NOMO-1 treated with DMSO at 0.1 percent for 48 hours (cell line): Measurements from ENCODE around the gene RNU7-1.
"Not testable (repeated sequence)": the region's sequence is repeated elsewhere in the genome, so short reads cannot be mapped to it uniquely, and the experiment has no call there.

Experiments
- DNase-seq: peaks from one replicate; lab custom pipeline; 2025; ENCODE audit not compliant: unreplicated experiment; lab: John Stamatoyannopoulos, UW

The RNU7-1 gene

GRCh38 chr12:6943722-6944380, at the start of gene RNU7-1, which contains the start of gene C12orf57:
Gene RNU7-1 (plus strand): TSS chr12:6943816.
Gene C12orf57 (plus strand): TSS chr12:6944022. CDS start chr12:6944122, 100 bp downstream.
- DNase-seq: peak; percentile 92

DNA sequence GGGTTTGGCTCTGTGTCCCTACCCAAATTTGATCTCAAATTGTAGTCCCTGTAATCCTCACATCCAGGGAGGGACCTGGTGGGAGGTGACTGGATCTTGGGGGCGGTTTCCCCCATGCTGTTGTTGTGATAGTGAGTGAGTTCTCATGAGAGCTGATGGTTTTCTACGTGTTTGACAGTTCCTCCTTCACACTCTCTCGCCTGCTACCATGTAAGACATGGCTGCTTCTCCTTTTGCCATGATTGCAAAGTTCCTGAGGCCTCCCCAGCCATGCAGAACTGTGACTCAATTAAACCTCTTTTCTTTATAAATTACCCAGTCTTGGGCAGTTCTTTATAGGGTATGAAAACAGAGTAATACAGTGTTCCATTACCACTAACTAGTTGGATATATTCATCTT, 49.3 kb upstream of the RNU7-1 start:
- DNase-seq: no peak

DNA sequence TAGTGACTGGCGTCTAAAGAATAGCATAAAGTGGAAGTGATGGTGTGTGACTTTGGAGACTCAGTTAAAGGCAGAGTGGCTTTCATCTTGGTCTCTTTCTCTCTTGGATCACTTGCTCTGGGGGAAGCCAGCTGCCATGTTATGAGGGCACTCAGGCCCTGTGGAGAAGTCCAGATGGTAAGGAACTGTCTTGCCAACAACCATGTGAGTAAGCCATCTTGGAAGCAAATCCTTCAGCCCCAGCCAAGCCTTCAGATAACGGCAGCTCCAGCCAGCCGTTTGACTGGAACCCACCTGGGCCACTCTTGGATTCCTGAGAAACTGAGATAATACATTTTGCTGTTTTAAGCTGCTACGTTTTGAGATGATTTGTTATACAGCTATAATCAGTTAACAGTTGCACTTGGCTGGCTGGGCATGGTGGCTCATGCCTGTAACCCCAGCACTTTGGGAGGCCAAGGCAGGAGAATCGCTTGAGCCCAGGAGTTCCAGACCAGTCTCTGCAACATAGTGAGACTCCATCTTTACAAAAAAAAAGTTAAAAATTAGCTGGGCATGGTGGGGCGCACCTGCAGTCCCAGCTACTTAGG, 46.7 kb upstream of the RNU7-1 start:
- DNase-seq: no peak

GRCh38 chr12:6899427-6899826, 44.2 kb upstream of the RNU7-1 start:
- no peak for DNase-seq

- DNase-seq: peak; percentile 59
These were observed 43.6 kb upstream of the RNU7-1 start for GRCh38 chr12:6899837-6900519.

GRCh38 chr12:6902448-6902847, 41.2 kb upstream of the RNU7-1 start:
- no peak for DNase-seq

DNA sequence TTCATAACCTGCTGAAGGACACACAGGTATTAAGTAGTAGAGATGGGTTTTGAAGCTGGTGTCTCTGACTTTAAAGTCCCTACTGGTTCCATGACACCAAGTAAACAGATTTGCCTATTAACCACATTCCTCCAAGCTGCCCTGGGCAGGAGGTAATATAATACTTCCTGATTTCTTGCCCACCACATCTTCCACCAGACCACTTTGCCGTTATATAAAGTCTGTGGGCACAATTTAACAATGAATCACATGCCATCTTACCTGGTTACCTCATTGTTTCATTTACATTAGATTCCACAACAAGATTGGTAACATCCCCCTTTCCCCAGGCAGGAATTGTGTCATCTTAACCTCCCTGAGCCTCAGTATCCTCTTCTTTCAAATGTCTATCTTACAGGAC, 39.9 kb upstream of the RNU7-1 start:
- peak; percentile 9 for DNase-seq

- DNase-seq: peak; percentile 97
These were observed 39.0 kb upstream of the RNU7-1 start, which contains the start of gene LRRC23 for GRCh38 chr12:6904280-6905276. Gene LRRC23 (plus strand): TSS chr12:6904822. CDS start chr12:6905634, 812 bp downstream.

GRCh38 chr12:6905414-6906040, 38.1 kb upstream of the RNU7-1 start:
- no peak for DNase-seq

DNA sequence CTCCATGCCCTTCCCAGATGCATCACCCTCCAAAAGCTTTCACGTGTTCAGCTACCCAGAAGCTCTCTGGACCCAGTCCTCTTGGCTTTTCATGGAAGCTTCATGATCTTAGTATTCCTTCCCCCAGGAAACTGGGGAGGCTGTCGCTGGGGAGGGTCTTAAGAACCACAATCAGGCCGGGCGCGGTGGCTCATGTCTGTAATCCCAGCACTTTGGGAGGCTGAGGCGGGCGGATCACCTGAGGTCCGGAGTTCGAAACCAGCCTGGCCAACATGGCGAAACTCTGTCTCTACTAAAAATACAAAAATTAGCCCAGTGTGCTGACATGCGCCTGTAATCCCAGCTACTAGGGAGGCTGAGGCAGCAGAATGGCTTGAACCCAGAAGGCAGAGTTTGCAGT, 35.5 kb upstream of the RNU7-1 start:
- not testable (repeated sequence) for DNase-seq

GRCh38 chr12:6909421-6910145, 34.0 kb upstream of the RNU7-1 start:
- peak; percentile 21 for DNase-seq

DNA sequence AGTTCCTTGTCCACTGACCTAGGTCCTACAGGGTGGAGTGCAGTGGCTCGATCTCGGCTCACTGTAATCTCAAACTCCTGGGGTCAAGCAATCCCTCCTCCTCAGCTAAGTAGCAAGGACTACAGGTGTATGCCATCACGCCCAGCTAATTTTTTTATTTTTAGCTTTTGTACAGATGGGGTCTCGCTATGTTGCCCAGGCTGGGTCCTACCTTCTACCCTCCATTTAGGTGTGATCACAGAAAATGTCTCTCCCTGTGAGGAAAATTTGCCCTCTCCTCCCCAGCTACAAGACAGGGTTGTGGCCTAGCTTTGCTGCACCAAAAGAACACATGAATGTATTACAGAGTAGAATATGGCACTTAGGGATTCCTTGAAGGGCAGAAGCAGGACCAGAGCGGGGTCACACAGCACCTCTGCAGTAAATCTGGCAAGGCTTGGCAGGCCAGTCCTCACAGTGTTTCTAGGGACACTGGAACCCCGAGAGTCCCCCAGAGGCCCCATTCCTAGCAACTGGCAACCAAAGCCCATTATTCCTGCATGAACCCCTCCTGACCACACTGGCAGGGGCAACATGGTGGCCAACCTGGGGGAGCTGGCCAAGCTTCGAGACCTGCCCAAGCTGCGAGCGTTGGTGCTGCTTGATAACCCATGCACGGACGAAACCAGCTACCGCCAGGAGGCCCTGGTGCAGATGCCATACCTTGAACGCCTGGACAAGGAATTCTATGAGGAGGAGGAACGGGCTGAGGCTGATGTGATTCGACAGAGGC, 31.3 kb upstream of the RNU7-1 start:
- no peak for DNase-seq

DNA sequence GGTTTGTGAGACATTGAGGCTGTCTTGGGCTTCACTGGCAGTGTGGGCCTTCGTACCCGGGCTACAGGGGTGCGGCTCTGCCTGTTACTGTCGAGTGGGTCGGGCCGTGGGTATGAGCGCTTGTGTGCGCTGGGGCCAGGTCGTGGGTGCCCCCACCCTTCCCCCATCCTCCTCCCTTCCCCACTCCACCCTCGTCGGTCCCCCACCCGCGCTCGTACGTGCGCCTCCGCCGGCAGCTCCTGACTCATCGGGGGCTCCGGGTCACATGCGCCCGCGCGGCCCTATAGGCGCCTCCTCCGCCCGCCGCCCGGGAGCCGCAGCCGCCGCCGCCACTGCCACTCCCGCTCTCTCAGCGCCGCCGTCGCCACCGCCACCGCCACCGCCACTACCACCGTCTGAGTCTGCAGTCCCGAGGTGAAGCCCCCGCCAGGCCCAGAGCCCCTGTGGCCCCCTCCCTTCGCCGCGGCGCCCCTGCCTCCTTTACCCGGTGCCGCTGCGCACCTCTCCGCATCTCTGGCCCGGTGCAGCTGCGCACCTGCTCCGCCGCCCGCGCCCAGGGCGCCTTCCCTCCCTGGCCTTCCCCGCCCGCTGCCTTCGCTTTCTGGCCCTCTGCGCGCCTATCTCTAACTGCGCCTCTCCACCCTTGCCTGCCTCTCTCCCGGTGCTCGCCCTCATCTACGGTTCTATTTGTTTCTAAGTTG, 29.2 kb upstream of the RNU7-1 start, which contains the start of gene ENO2:
Gene ENO2, plus strand, starts transcription at position 335 of the 701 bp plus-strand sequence. CDS start 1,253 bp downstream, outside the sequence.
- peak; percentile 51 for DNase-seq

GRCh38 chr12:6914947-6915788, 28.4 kb upstream of the RNU7-1 start:
- DNase-seq: no peak

DNA sequence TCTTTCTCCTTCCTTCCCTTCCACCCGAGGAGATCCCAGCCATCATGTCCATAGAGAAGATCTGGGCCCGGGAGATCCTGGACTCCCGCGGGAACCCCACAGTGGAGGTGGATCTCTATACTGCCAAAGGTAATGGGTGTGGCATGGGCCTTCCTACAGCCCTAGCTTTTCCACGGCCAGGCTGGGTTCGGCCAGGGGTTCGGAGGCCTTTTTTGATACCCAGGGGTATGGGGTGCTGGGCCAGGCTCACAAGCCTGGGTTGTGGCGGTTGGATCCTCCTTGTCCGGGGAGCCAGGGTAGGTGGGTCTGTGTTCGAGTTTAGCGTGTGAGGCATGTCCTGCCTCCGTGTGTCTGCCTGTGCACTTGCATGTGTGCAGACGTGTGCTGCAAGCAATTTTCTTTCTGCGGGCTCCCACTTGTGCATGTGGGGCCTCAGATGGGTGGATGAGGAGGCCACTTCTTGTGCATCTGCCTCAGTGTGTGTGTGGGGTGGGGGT, 27.8 kb upstream of the RNU7-1 start:
- DNase-seq: no peak

- DNase-seq: no peak
These were observed 27.0 kb upstream of the RNU7-1 start for GRCh38 chr12:6916426-6917200.
